Activated naive CD4-positive, alpha-beta T cell treated with anti-CD3 and anti-CD28 coated beads, Interleukin-2, amount 50 U/mL, for 24 hours (primary cell): ENCODE data around the gene MTLN.
A peak's percentile ranks its signal among the peaks of the same experiment; 100 is the strongest.
"Not testable (repeated sequence)": the region's sequence is repeated elsewhere in the genome, so short reads cannot be mapped to it uniquely, and the experiment has no call there.

Source experiments
- H3K27ac Mint-ChIP-seq: one replicate; pipeline ENCODE4 v1.8.0; 2021; ENCODE audit warnings: mild to moderate bottlenecking, mixed read lengths
- H3K27me3 Mint-ChIP-seq: one replicate; pipeline ENCODE4 v1.8.0; 2021; ENCODE audit warnings: mixed read lengths
- H3K36me3 Mint-ChIP-seq: one replicate; pipeline ENCODE4 v1.8.0; 2021; ENCODE audit warnings: mixed read lengths
- H3K4me1 Mint-ChIP-seq: one replicate; pipeline ENCODE4 v1.8.0; 2021; ENCODE audit warnings: mixed read lengths
- H3K4me3 Mint-ChIP-seq: one replicate; pipeline ENCODE4 v1.8.0; 2021; ENCODE audit warnings: mild to moderate bottlenecking, mixed read lengths
- H3K9me3 Mint-ChIP-seq: one replicate; pipeline ENCODE4 v1.8.0; 2021; ENCODE audit warnings: mixed read lengths

Gene MTLN

DNA sequence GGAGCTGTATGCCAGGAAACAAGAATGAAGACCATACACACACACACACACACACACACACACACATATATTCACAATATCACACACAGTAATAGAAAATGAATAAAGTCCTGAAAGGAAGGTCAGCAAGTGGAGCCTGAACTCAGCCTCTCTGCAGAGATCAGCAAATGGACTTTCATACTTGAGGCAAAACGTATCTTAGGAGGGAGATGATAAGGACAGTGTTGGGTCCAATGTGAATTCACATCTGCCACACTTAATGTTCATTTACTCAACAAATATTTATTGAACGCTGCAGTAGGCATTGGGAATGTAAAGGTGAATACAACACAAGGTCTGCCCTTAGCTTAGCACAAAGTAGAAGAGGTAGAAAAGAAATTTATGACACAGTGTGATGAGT is 2.7 kb upstream of the MTLN start:
- Mint-ChIP-seq H3K4me1 (peaks cover 9% of the 10 kb centered on the region), H3K9me3 (no peaks in the 10 kb centered on the region), H3K27ac (no peak overlapping the region), H3K36me3 (peaks cover 2% of the 10 kb centered on the region), H3K27me3 (peaks cover 30% of the 10 kb centered on the region), H3K4me3 (no peak overlapping the region)

DNA sequence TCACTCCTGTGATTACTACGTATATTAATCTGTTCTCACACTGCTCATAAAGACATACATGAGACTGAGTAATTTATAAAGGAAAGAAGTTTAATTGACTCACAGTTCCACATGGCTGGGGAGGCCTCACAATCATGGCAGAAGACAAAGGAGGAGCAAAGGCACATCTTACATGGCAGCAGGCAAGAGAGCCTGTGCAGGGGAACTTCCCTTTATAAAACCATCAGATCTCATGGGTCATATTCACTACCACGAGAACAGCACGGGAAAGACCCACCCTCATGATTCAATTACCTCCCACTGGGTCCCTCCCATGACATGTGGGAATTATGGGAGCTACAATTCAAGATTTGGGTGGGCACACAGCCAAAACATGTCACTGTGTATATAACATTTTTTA is 1.2 kb upstream of the MTLN start:
- Mint-ChIP-seq H3K4me3 (peak overlapping the region; percentile 26), H3K27ac (peak overlapping the region; percentile 17), H3K4me1 (peaks cover 22% of the 10 kb centered on the region), H3K27me3 (peaks cover 20% of the 10 kb centered on the region)
- H3K36me3 Mint-ChIP-seq, H3K9me3 Mint-ChIP-seq: not testable (repeated sequence)

DNA sequence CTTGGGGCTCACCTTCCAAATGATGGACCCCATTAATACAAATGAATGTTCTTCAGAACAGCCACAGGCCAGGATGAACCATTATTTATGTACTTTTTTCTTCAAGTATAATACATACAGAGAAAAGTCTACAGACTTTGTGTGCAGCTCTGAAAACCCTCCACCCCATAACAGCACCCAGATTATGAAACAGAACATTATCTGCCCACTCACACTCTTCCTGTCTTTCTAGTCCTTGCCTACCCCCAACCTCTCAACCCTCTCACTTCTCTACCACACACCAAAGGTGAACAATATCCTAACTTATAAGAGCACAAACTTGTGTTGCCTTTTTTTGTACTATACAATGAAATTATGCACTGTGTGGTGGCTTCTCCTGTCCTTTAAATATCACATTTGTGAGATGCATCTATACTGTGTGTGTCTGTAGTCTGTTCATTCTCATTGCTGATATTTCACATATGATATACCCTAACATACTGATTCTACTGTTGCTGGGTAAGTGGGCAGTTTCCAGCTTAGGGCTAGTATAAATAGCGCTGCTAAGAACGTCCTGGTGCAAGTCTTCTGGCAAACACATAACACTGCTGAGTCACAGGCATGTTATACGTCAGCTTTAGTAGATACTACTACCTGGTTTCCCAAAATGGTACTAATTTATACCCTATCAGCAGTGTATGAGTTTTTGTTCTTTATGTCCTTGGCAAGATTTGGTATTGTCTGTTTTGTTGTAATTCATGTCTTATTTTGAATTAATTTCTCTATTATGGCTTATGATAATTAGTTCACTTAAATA is 6.5 kb downstream of the MTLN start:
- H3K9me3 Mint-ChIP-seq: no peaks in the 10 kb centered on the region
- H3K36me3 Mint-ChIP-seq: peaks cover 5% of the 10 kb centered on the region
- H3K4me3 Mint-ChIP-seq: peak overlapping the region; percentile 91
- peaks cover 2% of the 10 kb centered on the region for H3K27me3 Mint-ChIP-seq
- peaks cover 38% of the 10 kb centered on the region for H3K4me1 Mint-ChIP-seq
- H3K27ac Mint-ChIP-seq: peak overlapping the region; percentile 66

DNA sequence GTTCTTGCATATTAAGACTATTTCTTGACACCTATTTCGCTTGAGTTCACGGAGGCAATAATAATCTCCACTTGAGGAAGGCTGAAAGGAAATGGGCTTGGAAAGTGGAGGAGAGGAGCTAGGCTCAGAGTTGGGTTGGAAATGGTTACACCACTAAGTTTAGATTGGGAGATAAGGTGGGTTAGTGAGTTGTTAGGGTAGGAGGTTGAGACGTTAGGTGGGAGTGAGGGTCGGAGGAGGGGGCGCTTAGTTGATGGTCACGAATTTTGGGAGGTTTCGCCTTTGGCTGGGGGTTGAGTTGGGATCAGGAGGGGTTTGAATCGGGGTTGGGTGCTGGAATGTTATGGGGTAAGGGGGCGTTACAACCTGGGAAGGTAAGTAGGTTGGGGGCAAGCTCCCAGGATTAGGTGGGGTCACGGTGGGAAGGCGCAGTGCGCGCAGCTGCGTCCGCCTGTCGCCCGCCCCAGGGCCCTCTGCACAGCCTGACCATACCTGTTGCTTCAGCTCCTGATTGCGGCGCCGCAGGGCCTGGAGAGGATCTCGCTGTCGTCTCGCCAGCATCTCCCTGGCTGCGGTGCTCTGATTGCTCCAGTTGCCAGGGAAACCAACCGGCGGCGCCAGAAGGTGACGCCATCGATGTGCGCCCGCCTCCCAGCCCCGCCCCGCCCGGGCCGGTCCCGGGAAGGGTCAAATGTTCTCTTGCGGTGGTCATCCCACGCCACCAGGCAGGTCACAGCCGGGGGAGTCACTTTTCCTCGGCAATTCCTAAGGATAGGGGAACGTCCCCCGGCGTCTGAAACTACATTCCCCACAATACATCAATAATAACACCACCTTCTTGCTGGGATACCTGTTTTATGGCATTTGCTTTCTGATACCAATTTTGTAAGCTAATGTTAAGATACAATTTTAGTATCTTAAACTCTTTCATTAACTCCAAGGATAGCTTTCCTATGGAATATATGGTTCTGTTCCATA is 7.7 kb downstream of the MTLN start, which contains the start of gene NPHP1:
NPHP1 (minus strand) TSS at position 606 of the 978 bp plus-strand sequence; CDS start at position 561, 45 bp downstream.
- peak within 1 kb of the TSS; percentile 91 for H3K4me3 Mint-ChIP-seq
- no peaks in the 10 kb centered on the region for H3K9me3 Mint-ChIP-seq
- peak within 1 kb of the TSS; percentile 66 for H3K27ac Mint-ChIP-seq
- peaks cover 2% of the 10 kb centered on the region for H3K27me3 Mint-ChIP-seq
- H3K4me1 Mint-ChIP-seq: peaks cover 31% of the 10 kb centered on the region
- peaks cover 4% of the 10 kb centered on the region for H3K36me3 Mint-ChIP-seq

DNA sequence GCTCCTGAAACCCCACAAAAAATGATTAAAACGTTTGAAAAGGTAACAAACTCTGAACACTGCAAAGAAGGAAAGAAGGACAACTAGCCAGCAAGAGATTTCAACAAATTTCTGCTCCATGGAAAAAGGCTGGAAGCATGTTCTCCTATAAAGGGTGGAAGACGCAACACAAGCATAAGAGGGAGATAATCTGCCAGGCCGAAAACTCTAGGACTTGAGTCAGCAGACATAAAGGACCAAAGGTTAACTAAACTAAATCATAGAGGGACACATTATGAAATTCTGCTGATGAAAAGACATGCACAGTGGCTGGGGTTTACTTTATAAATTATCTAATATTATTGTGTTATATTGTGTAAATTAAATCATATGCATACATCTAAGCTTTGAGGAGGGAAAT is 14.3 kb downstream of the MTLN start:
- no peaks in the 10 kb centered on the region for H3K36me3 Mint-ChIP-seq
- H3K9me3 Mint-ChIP-seq: no peaks in the 10 kb centered on the region
- H3K4me1 Mint-ChIP-seq: no peaks in the 10 kb centered on the region
- no peak overlapping the region for H3K4me3 Mint-ChIP-seq
- peaks cover 2% of the 10 kb centered on the region for H3K27me3 Mint-ChIP-seq
- no peak overlapping the region for H3K27ac Mint-ChIP-seq

DNA sequence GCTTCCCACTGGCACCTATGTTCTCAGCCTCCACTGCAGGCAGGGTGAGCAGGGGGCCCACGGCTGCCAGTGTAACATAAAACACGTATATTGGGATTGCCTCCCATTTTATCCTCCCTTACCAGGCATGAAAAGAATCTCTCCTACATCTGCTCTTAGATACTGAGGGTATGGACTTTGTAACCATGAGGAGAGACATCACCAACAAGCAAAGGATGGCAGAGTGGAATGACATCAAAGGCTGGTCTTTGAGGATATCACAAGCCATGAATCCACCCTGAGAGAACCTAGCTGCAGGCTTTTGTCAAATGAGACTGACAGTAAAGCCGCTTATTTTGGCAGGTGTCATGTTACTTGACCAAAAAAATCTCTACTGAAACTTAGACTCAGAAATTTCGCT is 14.9 kb downstream of the MTLN start:
- Mint-ChIP-seq H3K4me1 (no peaks in the 10 kb centered on the region), H3K4me3 (no peak overlapping the region), H3K27ac (no peak overlapping the region), H3K9me3 (no peaks in the 10 kb centered on the region), H3K27me3 (no peaks in the 10 kb centered on the region), H3K36me3 (no peaks in the 10 kb centered on the region)

DNA sequence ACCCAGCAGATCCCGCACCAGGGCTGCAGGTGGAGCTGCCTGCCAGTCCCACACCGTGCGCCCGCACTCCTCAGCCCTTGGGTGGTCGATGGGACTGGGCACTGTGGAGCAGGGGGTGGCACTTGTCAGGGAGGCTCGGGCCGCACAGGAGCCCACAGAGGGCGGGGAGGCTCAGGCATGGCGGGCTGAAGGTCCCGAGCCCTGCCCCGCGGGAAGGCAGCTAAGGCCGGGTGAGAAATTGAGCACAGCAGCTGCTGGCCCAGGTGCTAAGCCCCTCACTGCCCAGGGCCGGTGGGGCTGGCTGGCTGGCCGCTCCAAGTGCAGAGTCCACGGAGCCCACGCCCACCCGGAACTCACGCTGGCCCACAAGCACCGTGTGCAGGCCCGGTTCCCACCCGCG is 22.2 kb downstream of the MTLN start:
- H3K4me1 Mint-ChIP-seq, H3K9me3 Mint-ChIP-seq, H3K4me3 Mint-ChIP-seq, H3K36me3 Mint-ChIP-seq, H3K27ac Mint-ChIP-seq, H3K27me3 Mint-ChIP-seq: not testable (repeated sequence)

DNA sequence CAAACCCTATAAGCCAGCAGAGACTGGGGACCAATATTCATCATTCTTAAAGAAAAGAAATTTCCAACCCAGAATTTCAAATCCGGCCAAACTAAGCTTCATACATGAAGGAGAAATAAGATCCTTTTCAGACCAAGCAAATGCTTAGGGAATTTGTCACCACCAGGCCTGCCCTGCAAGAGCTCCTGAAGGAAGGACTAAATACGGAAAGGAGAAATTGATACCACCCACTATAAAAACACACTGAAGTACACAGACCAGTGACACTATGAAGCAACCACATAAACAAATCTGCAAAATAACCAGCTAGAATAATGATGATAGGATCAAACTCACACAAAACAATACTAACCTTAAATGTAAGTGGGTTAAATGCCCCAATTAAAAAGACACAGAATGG is 29.9 kb downstream of the MTLN start:
- H3K27ac Mint-ChIP-seq: no peak overlapping the region

DNA sequence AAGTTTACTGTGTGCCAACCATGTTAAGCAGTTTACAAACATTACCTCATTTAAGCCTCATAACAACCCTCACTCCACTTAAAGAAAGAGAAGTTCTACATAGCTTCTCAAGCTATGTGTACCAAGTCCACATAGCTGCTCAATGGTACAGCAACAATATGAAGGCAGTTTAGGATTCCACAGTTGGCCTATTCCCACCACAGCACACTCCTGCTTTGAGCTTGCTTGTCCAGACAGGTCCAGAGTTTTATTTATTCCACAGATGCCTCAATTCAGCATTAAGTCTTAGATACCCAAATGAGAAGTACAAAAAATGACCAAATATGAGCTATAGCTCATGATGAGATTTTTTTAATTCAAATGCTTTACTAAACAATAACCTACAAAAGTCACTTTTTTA is 32.3 kb downstream of the MTLN start:
- H3K4me3 Mint-ChIP-seq: no peak overlapping the region
- H3K9me3 Mint-ChIP-seq: peaks cover 17% of the 10 kb centered on the region
- peaks cover 8% of the 10 kb centered on the region for H3K27me3 Mint-ChIP-seq

More for the DNA sequence above, 29.9 kb downstream of the MTLN start:
- Mint-ChIP-seq H3K27me3 (peaks cover 7% of the 10 kb centered on the region), H3K9me3 (peaks cover 23% of the 10 kb centered on the region), H3K36me3 (peaks cover 11% of the 10 kb centered on the region), H3K4me3 (no peak overlapping the region), H3K4me1 (no peaks in the 10 kb centered on the region)

DNA sequence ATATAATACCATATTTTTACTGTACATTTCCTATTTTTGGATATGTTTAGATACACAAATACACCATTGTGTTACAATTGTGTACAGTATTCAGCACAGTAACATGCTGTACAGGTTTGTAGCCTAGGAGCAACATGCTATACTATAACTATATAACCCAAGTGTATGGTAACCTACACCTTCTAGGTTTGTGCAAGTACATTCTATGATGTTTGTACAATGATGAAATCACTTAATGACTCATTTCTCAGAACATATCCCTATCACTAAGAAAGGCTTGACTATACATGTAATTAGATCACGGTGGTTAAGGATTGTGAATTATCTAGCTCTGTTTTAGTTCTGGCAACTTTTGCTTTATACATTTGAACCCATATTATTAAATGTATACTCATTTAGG is 38.8 kb downstream of the MTLN start:
- no peak overlapping the region for H3K4me3 Mint-ChIP-seq
- H3K4me1 Mint-ChIP-seq: peaks cover 6% of the 10 kb centered on the region
- no peaks in the 10 kb centered on the region for H3K36me3 Mint-ChIP-seq
- H3K9me3 Mint-ChIP-seq: no peaks in the 10 kb centered on the region
- H3K27ac Mint-ChIP-seq: no peak overlapping the region
- H3K27me3 Mint-ChIP-seq: peaks cover 1% of the 10 kb centered on the region

More for the DNA sequence above, 32.3 kb downstream of the MTLN start:
- Mint-ChIP-seq H3K27ac (no peak overlapping the region), H3K4me1 (no peaks in the 10 kb centered on the region), H3K36me3 (peaks cover 11% of the 10 kb centered on the region)

DNA sequence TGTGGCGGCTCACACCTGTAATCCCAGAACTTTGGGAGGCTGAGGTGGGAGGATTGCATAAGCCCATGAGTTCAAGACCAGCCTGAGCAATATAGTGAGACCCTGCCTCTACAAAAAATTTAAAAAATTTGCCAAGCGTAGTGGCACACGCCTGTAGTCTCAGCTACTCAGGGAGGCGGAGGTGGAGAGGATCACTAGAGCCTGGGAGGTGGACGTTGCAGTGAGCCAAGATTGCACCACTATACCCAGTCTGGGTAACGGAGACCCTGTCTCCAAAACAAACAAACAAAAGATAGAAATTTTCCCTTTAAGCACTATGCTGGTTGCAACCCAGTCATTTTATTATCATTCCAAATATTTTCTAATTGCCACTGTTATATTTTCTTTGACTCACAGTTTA is 39.8 kb downstream of the MTLN start:
- Mint-ChIP-seq H3K4me3 (no peak overlapping the region), H3K4me1 (peaks cover 6% of the 10 kb centered on the region), H3K9me3 (no peaks in the 10 kb centered on the region), H3K27me3 (peaks cover 1% of the 10 kb centered on the region), H3K27ac (no peak overlapping the region), H3K36me3 (no peaks in the 10 kb centered on the region)

DNA sequence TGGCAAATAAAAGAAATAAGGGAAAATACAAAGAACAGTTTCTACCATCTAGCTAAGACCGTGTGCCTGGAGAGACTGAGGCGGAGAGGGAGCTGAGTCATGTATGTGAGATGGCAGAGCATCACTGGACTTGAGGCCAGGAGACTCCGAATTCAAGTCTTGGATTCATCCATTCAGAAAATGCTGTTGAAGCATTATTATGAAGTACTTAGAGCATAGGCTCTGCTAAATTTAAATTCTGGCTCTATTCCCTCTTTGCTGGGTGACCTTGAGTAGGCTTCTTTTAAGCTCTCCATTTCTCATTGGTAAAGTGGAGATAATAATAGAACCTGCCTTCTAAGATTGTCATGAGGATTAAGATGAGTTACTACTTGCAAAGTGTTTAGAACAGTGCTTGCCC is 42.2 kb downstream of the MTLN start:
- Mint-ChIP-seq H3K4me3 (peak overlapping the region; percentile 31), H3K27me3 (peaks cover 2% of the 10 kb centered on the region), H3K4me1 (peaks cover 6% of the 10 kb centered on the region), H3K27ac (no peak overlapping the region), H3K9me3 (no peaks in the 10 kb centered on the region), H3K36me3 (no peaks in the 10 kb centered on the region)

DNA sequence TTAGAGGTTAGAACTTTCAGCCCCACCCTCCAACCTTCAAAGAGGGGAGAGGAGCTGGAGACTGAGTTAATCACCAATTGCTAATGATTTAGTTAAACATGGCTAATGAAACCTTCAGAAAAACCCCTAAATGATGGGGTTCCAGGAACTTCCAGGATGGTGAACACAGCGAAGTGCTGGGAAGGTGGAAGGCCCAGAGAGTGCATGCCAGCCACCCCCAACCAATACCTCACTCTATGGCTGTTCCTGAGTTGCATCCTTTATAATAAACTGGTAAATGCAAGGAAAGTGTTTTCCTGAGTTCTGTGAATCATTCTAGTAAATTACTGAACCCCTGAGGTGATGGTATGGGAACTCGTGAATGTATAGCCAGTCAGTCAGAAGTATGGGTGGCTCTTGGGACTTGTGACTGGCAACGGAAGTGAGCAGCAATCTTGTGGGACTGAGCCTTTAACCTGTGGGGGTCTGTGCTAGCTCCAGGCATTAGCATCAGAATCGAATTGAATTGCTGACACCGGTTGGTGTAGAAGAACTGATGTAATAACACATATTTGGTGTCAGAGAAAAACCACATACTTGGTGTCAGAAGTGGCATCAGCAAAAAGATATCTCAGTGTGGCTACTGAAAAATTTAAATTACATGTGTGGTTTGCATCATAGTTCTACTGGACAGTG is 44.9 kb downstream of the MTLN start:
- Mint-ChIP-seq H3K27ac (no peak overlapping the region), H3K9me3 (no peaks in the 10 kb centered on the region), H3K4me1 (peaks cover 6% of the 10 kb centered on the region), H3K27me3 (peaks cover 4% of the 10 kb centered on the region), H3K36me3 (peaks cover under 1% of the 10 kb centered on the region), H3K4me3 (no peak overlapping the region)

DNA sequence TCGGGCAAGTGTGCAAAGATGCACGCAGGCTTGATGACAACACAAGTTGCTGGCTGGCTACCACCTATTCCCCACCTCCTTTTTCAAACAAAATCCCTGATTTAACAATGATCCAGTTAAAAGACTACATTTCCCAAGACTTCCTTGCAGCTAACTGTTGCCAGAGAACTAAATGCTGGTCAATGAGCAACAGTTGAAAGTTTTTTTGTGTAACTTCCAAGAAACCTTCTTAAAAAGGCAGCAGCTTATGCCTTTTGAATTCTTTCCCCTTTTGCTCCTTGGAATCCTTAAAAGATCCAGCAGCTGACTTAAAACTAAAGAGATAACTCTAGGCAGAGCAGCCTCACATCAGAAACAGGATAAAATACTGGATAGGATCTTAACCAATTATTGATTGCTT is 46.1 kb downstream of the MTLN start:
- Mint-ChIP-seq H3K27ac (no peak overlapping the region), H3K27me3 (peaks cover 4% of the 10 kb centered on the region), H3K9me3 (no peaks in the 10 kb centered on the region), H3K36me3 (peaks cover 2% of the 10 kb centered on the region), H3K4me3 (no peak overlapping the region), H3K4me1 (peaks cover 6% of the 10 kb centered on the region)
